GM18858 (cell line): ENCODE results near the gene DRGX.

Experiments used
- ATAC-seq: cut with Tn5 transposase; IDR thresholded peaks from one replicate; pipeline ENCODE4 v1.9.1; 2021; ENCODE audit not compliant: unreplicated experiment

DRGX gene

DNA sequence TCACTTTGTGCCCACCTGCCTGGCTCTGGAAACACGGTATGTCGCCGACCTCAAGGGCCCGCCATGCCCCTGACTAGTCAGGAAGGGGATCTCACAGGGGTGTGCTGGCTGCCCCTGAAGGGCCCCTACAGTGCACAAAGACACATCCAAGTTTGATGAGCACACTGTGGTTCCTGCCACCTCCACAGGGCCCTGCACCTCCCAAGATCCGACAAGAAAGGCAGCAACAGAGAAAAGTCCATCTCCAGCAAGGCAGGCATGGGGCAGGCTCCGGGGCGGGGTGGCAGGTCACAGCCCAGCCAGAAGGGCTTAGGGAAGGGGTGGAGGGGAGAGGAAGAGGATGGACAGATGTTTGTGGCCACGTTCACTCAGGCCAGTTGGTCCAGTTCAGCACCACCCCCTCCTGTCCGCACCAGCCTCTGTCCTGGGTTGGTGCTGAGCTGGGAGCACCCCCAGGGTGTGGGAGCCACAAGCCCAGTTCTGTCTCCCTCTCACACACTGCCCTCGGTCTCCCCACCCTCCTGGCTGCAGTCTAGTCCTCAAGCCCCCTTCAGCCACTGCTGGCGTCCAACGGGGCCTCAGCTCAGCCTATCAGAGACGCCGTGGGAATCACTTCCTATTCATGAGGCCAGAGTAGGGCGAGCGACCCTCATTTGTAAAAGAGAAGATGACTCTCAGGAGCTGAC is 11.5 kb downstream of the DRGX start:
- no peak for ATAC-seq

DNA sequence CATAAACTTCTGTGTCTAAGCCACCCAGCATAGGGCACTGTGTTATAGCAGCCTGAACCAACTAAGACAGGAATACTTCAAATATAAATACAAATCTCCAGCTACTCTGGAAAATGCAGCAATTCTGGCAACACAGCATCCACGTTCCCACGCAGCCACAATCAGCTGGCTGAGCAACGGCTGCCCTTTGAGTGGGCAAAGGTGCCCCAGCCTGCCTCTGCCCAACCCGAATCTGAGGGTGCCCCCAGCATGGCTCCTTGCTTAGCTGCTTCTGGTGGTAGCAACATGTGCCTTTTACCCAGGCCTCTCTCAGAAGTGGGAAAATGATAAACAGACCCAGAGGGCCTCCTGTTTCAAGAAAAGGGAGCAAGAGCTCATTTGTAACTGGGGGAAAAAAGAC is 12.0 kb downstream of the DRGX start:
- no peak for ATAC-seq

DNA sequence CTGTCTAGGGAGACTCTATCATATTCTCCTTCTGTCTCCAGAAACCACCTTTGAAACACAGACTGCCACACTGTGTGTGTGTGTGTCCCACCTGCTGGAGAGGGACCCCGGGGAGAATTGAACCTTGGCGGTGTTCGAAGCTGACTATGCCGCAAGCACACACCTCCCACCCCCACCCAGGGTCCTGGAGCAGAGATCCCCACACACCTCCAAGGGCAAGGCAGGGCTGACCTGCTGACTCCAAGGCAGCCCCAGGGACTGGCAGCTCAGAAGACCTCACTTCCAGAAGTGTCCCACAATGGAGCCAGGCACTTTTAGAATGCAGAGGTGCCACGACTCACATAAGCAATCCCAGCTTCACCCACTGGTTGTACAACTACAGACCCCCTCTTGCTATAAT is 13.1 kb downstream of the DRGX start:
- ATAC-seq = no peak

DNA sequence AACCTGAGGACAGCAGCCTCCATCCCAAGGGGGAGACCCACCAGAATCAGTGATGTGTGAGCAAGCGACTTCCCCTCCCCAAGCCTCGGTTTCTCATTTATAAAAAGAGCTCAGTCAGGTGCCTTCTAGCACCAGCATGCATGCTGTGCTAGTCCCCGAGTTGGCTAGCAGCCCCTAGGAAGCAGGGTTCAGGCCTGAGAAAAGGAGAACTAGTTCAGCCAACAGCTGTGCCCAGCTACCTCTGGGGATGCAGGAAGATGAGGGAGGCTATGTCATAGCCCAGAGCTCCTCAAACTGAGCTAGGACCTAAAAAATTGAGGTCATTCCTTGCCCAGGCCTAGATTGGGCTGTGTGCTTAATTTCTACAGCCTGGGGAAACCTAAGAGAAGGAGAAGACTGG is 13.7 kb downstream of the DRGX start:
- ATAC-seq = no peak

GRCh38 chr10:49381111-49381900 is 14.6 kb downstream of the DRGX start:
- no peak for ATAC-seq

DNA sequence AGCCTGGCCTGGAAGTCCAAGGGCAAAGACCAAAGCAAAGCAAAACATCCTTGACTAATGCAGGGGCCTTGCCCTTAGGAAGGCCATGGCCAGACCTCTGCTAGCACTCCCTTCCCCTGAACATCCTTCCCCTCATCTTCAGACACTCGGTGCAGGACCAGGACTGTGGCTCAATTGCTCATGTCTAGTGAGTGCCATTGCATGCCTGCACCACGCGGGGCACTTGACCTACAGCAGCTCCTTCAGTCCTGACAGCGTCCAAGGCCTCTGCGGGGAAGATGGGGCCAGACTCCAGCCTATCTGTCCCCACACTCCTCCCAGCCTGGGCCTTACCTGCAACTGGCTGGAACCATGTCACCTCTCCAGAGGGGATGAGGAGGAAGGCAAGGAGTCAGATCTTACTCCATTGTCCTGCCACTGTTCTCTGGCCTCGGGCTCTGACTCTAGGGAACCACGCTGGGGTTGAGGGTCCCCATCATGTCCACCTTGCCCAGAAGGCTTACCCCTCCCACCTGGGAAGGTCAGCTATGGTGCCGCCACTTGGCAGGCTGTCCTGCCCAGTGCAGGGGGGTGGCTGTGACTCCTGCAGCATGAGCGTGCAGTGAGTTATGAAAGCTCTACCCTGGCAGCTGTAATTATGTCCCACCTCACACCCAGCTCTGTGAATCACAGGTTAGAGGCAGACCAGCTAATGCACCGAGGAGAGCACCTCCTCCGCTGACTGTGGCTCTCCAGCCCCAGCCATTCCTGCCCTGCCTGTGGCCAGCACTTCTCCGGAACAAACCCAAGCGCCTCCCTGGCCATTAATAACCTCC is 16.1 kb downstream of the DRGX start:
- no peak for ATAC-seq

- ATAC-seq = no peak
Observed at GRCh38 chr10:49377256-49377655, 18.6 kb downstream of the DRGX start.

DNA sequence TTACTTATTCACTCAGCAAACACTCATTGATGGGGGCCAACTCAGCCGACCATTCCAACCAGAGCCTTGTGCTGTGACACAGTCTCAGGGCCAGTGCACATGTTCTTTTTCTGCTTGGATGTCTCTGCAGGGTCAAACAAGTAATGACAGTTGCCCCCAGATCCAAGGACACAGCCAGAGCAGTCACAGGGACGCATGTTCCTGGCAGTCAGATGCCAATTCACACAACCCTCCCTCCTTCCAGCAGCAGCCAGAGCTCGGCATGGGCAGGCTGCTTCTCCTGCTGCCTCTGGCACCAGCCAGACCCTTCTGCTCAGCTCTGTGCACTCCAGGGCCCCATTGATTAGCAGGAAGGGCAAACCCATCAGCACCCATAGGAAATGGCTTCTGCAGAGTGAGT is 20.3 kb downstream of the DRGX start:
- ATAC-seq = no peak

DNA sequence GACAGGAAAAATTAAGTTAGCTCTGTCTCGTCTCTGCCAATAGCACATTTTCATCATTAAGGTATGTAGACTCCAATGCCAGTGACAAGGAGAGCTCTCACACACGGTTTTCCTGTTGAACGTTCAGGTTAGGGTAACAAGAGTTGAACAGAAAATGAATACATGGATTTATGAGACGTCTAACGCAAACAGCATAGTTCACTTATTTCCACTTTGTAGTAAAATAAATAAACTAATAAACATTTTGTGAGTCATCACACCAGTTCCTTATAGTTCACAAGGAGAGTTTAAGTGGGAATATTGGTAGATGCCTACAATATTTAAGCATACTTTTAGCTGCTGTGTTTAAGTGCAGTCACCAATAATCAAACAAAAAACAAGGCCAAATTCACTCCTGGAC is 21.1 kb downstream of the DRGX start:
- ATAC-seq = no peak

- ATAC-seq = no peak
Observed at GRCh38 chr10:49373361-49373760, 22.5 kb downstream of the DRGX start.

GRCh38 chr10:49371967-49372366 is 23.9 kb downstream of the DRGX start:
- no peak for ATAC-seq

DNA sequence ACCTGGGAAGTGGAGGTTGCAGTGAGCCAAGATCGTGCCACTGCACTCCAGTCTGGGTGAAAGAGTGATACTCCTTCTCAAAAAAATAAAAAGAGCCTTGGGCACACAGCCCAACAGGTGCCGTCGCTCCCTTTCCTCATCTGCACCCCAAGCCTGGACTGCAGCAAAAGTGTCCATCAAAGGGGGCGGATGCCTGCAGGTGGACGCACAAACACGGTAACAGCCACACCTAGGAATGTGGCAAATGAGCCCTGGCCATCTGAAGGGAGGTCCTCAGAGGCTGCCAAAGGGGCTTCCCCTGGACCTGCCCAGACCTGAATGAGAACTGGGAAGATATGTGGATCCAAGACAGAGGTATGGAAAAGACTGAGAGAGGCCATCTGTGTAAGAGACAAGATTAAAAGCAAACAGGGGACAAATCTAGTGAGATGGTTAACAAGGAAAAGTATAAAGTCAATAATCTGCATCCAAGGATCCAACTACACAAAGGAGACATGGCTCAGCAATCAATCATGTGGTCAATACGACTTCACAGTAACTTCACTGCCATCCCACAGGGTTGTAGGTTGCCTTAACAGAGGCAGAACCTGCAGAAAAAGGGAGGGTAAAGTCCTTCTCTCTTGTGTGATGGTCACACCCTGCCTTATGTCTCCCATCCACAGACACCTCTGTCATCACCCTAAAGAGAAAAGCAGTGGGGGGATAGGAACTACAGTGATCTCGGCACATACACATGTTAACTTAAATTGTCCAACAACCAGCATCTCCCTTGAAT is 25.4 kb downstream of the DRGX start:
- ATAC-seq = no peak

GRCh38 chr10:49369216-49370162 is 26.4 kb downstream of the DRGX start:
- no peak for ATAC-seq

DNA sequence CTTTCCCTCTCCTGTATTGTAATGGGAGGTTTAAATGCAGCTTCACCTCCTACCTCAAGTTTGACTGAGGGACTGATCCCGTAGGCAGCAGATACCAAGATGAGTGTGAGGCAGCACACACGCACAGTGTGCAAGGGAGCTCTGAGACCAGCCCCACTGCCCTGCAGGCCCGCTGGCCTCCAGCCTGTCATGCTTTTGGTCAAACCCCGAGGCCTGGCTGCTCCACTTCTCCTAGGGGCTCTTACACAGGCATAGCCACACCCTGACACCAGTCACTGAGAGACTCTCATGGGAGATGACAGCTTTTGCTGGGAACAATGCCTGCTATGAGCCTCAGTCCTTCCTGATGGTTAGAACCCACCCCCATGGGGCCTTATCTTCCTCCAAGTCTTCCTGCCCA is 27.6 kb downstream of the DRGX start:
- no peak for ATAC-seq

- ATAC-seq = no peak
Observed at GRCh38 chr10:49367600-49367999, 28.3 kb downstream of the DRGX start.

DNA sequence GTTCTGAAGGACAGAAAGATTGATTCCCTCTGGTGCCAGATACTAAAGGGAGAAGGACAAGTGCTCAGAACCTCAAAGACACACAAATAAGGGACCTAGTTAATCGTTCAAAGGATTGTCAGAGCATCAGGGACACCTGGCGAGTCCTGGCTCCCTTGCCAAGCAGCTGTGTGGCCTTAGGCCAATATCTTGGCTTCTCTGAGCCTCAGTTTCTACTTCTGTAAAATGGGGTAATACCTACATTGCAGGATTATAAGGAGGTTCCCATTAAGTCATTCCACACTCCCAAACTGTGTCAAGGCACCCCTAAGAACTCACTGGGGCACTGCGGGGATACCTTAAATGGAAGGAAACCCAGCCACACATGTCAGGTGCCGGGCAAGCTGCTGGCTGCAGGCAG is 29.4 kb downstream of the DRGX start:
- no peak for ATAC-seq

- ATAC-seq = no peak
Observed at GRCh38 chr10:49365675-49366415, 30.0 kb downstream of the DRGX start.

GRCh38 chr10:49365275-49365674 is 30.6 kb downstream of the DRGX start:
- no peak for ATAC-seq

- ATAC-seq = no peak
Observed at GRCh38 chr10:49364747-49365146, 31.1 kb downstream of the DRGX start.
